GM23338 (cell line): ENCODE data around the gene CEP44. TPM values are rescaled to one million over a fixed set of nuclear protein-coding genes. Genes with fewer than 3 reads are reported as not detected.

Source experiments
- ATAC-seq: fragments of 200-7000 bp; cut with Tn5 transposase; 3 replicates; pipeline ENCODE4 v1.9.1; 2020
- DNase-seq: peaks from one replicate; pipeline ENCODE4 v3.0.0-alpha.2; 2015; ENCODE audit warnings: low spot score
- H2AFZ ChIP-seq: fragments of 200-600 bp; sonication (generic); 2 replicates; pipeline ENCODE4 v1.8.0; 2016; ENCODE audit warnings: antibody characterized with exemption, mild to moderate bottlenecking, moderate library complexity
- H3F3A ChIP-seq: fragments of 200-600 bp; sonication (generic); replicated peaks from 2 replicates; pipeline ENCODE4 v1.8.0; 2017; ENCODE audit warnings: antibody characterized with exemption, mixed run types, low read depth
- H3K27ac ChIP-seq: fragments of 200-600 bp; sonication (generic); 2 replicates; pipeline ENCODE4 v1.6.1; 2016; ENCODE audit warnings: low read depth
- H3K27me3 ChIP-seq: fragments of 200-600 bp; sonication (generic); 2 replicates; pipeline ENCODE4 v1.8.0; 2016; ENCODE audit warnings: mild to moderate bottlenecking, mixed run types, moderate library complexity; ENCODE audit not compliant: insufficient read depth
- H3K36me3 ChIP-seq: fragments of 200-600 bp; sonication (generic); 2 replicates; pipeline ENCODE4 v1.8.0; 2016; ENCODE audit warnings: mild to moderate bottlenecking; ENCODE audit not compliant: insufficient read depth
- H3K4me1 ChIP-seq: fragments of 200-600 bp; sonication (generic); 2 replicates; pipeline ENCODE4 v1.8.0; 2016; ENCODE audit warnings: mild to moderate bottlenecking, moderate library complexity; ENCODE audit not compliant: insufficient read depth
- H3K4me2 ChIP-seq: fragments of 200-600 bp; sonication (generic); 2 replicates; pipeline ENCODE4 v1.7.1; 2017; ENCODE audit warnings: mixed run types
- H3K4me3 ChIP-seq: fragments of 200-600 bp; sonication (generic); 2 replicates; pipeline ENCODE4 v1.6.1; 2016; ENCODE audit warnings: mixed run types
- H3K79me2 ChIP-seq: fragments of 200-600 bp; sonication (generic); replicated peaks from 2 replicates; pipeline ENCODE4 v1.8.0; 2017; ENCODE audit warnings: mild to moderate bottlenecking; ENCODE audit not compliant: insufficient read depth
- H3K9me2 ChIP-seq: fragments of 200-600 bp; sonication (generic); 2 replicates; pipeline ENCODE4 v1.8.0; 2017; ENCODE audit not compliant: insufficient read depth
- H4K20me1 ChIP-seq: fragments of 200-600 bp; sonication (generic); replicated peaks from 2 replicates; pipeline ENCODE4 v1.8.0; 2017; ENCODE audit warnings: mild to moderate bottlenecking; ENCODE audit not compliant: insufficient read depth
- H3K27ac Mint-ChIP-seq: 2 replicates; pipeline ENCODE4 v1.8.0; 2020; ENCODE audit warnings: inconsistent platforms, mild to moderate bottlenecking, moderate library complexity, mixed read lengths
- H3K27me3 Mint-ChIP-seq: 3 replicates; pipeline ENCODE4 v1.8.0; 2022; ENCODE audit warnings: low read depth, mild to moderate bottlenecking, moderate library complexity, mixed read lengths, inconsistent platforms; ENCODE audit not compliant: insufficient read depth, poor library complexity
- H3K36me3 Mint-ChIP-seq: 3 replicates; pipeline ENCODE4 v1.8.0; 2021; ENCODE audit warnings: low read depth, mild to moderate bottlenecking, inconsistent platforms, moderate library complexity, mixed read lengths
- H3K4me1 Mint-ChIP-seq: 3 replicates; pipeline ENCODE4 v1.8.0; 2020; ENCODE audit warnings: mild to moderate bottlenecking, inconsistent platforms, mixed read lengths
- H3K4me3 Mint-ChIP-seq: 3 replicates; pipeline ENCODE4 v1.8.0; 2021; ENCODE audit warnings: moderate library complexity, mild to moderate bottlenecking, inconsistent platforms, mixed read lengths
- H3K9me3 Mint-ChIP-seq: 3 replicates; pipeline ENCODE4 v1.8.0; 2020; ENCODE audit warnings: moderate library complexity, mild to moderate bottlenecking, inconsistent platforms, mixed read lengths
- ETS1 ChIP-seq: IDR thresholded peaks from 2 replicates; pipeline ENCODE4 v1.6.1; 2016; ENCODE audit warnings: antibody characterized with exemption
- EZH2 ChIP-seq: fragments of 200-600 bp; sonication (generic); IDR thresholded peaks from one replicate; pipeline ENCODE4 v1.8.0; 2017; ENCODE audit warnings: antibody characterized with exemption, mild to moderate bottlenecking, low read depth; ENCODE audit not compliant: unreplicated experiment
- EZH2phosphoT487 ChIP-seq: fragments of 200-600 bp; sonication (generic); IDR thresholded peaks from one replicate; pipeline ENCODE4 v1.8.1; 2018; ENCODE audit warnings: antibody characterized with exemption; ENCODE audit not compliant: unreplicated experiment
- JUNB ChIP-seq: IDR thresholded peaks from one replicate; pipeline ENCODE4 v1.6.1; 2016; ENCODE audit warnings: antibody characterized with exemption; ENCODE audit not compliant: unreplicated experiment
- NANOG ChIP-seq: IDR thresholded peaks from 2 replicates; pipeline ENCODE4 v1.6.1; 2016; ENCODE audit warnings: antibody characterized with exemption, borderline replicate concordance
- POLR2AphosphoS5 ChIP-seq: IDR thresholded peaks from 2 replicates; pipeline ENCODE4 v1.6.1; 2016; ENCODE audit warnings: antibody characterized with exemption, low read depth
- STAT1 ChIP-seq: IDR thresholded peaks from one replicate; pipeline ENCODE4 v1.6.1; 2016; ENCODE audit warnings: antibody characterized with exemption; ENCODE audit not compliant: unreplicated experiment
- ZNF114 ChIP-seq: fragments of 250-450 bp; sonication (Bioruptor Pico); IDR thresholded peaks from 2 replicates; pipeline ENCODE4 v1.5.0; 2020; ENCODE audit warnings: mild to moderate bottlenecking, moderate library complexity
- ZNF331 ChIP-seq: fragments of 250-450 bp; sonication (Bioruptor Pico); IDR thresholded peaks from 2 replicates; pipeline ENCODE4 v1.5.0; 2020; ENCODE audit warnings: low read depth, mild to moderate bottlenecking, moderate library complexity
- ZNF462 ChIP-seq: fragments of 250-450 bp; sonication (Bioruptor Pico); IDR thresholded peaks from 2 replicates; pipeline ENCODE4 v1.5.0; 2020; ENCODE audit warnings: mild to moderate bottlenecking, moderate library complexity
- polyA plus RNA-seq: library from polyadenylated mRNA; unstranded; fragments of >200 nt; fragmentation: Nextera tagmentation; extraction: Ambion mirVana; gene quantifications from 2 replicates; pipeline ENCODE4 v1.2.1, GENCODE V29; 2016
- total RNA-seq: library from RNA; depleted of rRNA; stranded (reverse); fragments of >200 nt; shearing (Covaris generic); gene quantifications from 2 replicates; pipeline ENCODE4 v1.2.3, GENCODE V29; 2014
- TF ChIP-seq, protein P1 (sequence below), 2 experiments: fragments of 200-600 bp in 1 of 2; sonication (generic) in 1 of 2; conservative IDR thresholded peaks; 2 replicates each; pipeline versions ENCODE4 v1.5.1 to v1.6.1; 2016 to 2017; ENCODE audit warnings: antibody characterized with exemption in 2 of 2, low read depth in 2 of 2, mild to moderate bottlenecking in 2 of 2, moderate library complexity in 1 of 2

The CEP44 gene
- total and polyA plus RNA-seq, 2 experiments from 2014 or later, result 12.1 to 17.4 TPM

DNA sequence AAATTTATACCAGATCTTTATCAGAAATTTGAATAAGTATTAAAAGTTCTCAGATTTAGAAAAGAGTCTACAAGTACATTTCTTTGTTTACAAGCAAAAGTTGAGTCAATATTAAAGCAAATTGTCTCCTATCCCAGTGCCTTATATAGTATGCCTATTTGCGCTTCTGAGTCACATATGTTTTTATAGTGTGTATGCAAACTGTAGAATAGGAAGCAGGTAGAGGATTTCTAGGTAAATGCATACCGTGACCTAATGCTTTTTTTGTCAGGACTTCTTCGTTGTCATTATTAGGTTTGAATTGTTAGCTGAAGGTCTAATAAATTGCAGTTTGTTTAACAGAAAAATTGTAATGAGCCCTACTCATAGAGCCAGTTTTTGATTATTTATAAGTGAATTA lies 22.2 kb downstream of the CEP44 start (continued):
- no peak for TF ChIP-seq ETS1
- TF ChIP-seq, protein P1, sequence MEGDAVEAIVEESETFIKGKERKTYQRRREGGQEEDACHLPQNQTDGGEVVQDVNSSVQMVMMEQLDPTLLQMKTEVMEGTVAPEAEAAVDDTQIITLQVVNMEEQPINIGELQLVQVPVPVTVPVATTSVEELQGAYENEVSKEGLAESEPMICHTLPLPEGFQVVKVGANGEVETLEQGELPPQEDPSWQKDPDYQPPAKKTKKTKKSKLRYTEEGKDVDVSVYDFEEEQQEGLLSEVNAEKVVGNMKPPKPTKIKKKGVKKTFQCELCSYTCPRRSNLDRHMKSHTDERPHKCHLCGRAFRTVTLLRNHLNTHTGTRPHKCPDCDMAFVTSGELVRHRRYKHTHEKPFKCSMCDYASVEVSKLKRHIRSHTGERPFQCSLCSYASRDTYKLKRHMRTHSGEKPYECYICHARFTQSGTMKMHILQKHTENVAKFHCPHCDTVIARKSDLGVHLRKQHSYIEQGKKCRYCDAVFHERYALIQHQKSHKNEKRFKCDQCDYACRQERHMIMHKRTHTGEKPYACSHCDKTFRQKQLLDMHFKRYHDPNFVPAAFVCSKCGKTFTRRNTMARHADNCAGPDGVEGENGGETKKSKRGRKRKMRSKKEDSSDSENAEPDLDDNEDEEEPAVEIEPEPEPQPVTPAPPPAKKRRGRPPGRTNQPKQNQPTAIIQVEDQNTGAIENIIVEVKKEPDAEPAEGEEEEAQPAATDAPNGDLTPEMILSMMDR (conservative IDR thresholded peaks at IDR 0.05; ENCODE audit: low read depth in 2 of 2), result no peak
- TF ChIP-seq ZNF114 (CRISPR knock-in tag), result no peak
- no peak for TF ChIP-seq JUNB
- TF ChIP-seq POLR2AphosphoS5, result no peak
- no peak for TF ChIP-seq EZH2
- TF ChIP-seq STAT1, result no peak

DNA sequence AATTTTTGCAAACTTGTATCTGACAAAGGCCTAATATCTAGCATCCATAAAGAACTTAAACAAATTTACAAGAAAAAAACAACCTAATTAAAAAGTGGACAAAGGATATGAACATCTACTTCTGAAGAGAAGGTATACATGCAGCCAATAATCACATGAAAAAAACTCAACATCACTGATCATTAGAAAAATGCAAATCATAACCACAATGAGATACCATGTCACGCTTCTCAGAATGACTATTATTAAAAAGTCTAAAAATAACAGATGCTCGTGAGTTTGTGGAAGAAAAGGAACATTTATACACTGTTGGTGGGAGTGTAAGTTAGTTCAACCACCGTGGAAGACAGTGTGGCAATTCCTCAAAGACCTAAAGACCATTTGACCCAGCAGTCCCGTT lies 24.0 kb downstream of the CEP44 start:
- DNase-seq (no peak), ATAC-seq (no peak)
- Histone ChIP-seq H3K27me3 (no peaks in the 10 kb centered on the region), H3K4me1 (no peaks in the 10 kb centered on the region), H3K27ac (no peak overlapping the region), H3K36me3 (peaks cover 5% of the 10 kb centered on the region; the same call in 1 of the 2 replicates), H4K20me1 (no peaks in the 10 kb centered on the region), H3K79me2 (no peaks in the 10 kb centered on the region), H3K9me2 (no peaks in the 10 kb centered on the region), H3K4me3 (no peak overlapping the region), H3F3A (no peaks in the 10 kb centered on the region), H3K4me2 (no peak overlapping the region), H2AFZ (no peak overlapping the region)
- no peaks in the 10 kb centered on the region for H3K27me3 Mint-ChIP-seq
- H3K9me3 Mint-ChIP-seq, result no peaks in the 10 kb centered on the region; the same call in 2 of the 3 replicates
- H3K36me3 Mint-ChIP-seq, result peaks cover 3% of the 10 kb centered on the region; the same call in 1 of the 3 replicates
- H3K4me1 Mint-ChIP-seq, result no peaks in the 10 kb centered on the region
- no peak for TF ChIP-seq EZH2phosphoT487
- no peak for TF ChIP-seq NANOG
- TF ChIP-seq ZNF331, result no peak
- no peak for TF ChIP-seq ZNF114 (CRISPR knock-in tag)
- no peak for TF ChIP-seq STAT1
- TF ChIP-seq POLR2AphosphoS5, result no peak
- TF ChIP-seq, protein P1 (conservative IDR thresholded peaks at IDR 0.05; ENCODE audit: low read depth in 2 of 2), result no peak
- no peak for TF ChIP-seq ETS1
- no peak for TF ChIP-seq ZNF462
- TF ChIP-seq JUNB, result no peak
- no peak overlapping the region for H3K27ac Mint-ChIP-seq
- no peak overlapping the region for H3K4me3 Mint-ChIP-seq
